ENCODE results near the gene P2RX5. TPM values are rescaled to one million over a fixed set of nuclear protein-coding genes. Genes with fewer than 3 reads are reported as not detected.

P2RX5 gene
- total and polyA plus RNA-seq, 2 experiments from 2014 or later, result not detected

- Histone ChIP-seq H3K4me3 (peak overlapping the region; percentile 74), H2AFZ (peak overlapping the region; percentile 61), H3K9me2 (replicated peaks; ENCODE audit: insufficient read depth) (no peaks in the 10 kb centered on the region), H3K27ac (peak overlapping the region; percentile 91), H3K79me2 (peaks cover 58% of the 10 kb centered on the region), H4K20me1 (ENCODE audit: insufficient read depth, poor library complexity, severe bottlenecking) (peaks cover 34% of the 10 kb centered on the region), H3K4me1 (ENCODE audit: insufficient read depth) (peaks cover 18% of the 10 kb centered on the region), H3K4me2 (peak overlapping the region; percentile 93), H3K36me3 (replicated peaks; ENCODE audit: insufficient read depth, low read depth) (no peaks in the 10 kb centered on the region), H3K27me3 (no peaks in the 10 kb centered on the region), H3K9me3 (ENCODE audit: low read depth) (no peaks in the 10 kb centered on the region)
- TF ChIP-seq CTCF (IDR thresholded peaks at IDR 0.05; ENCODE audit: poor library complexity) (no peak), EZH2 (IDR thresholded peaks at IDR 0.05; ENCODE audit: borderline replicate concordance) (no peak), EZH2phosphoT487 (IDR thresholded peaks at IDR 0.05; ENCODE audit: low read depth, severe bottlenecking, unreplicated experiment) (no peak)
- no peak for DNase-seq (ENCODE audit: low spot score)
- 1% methylated on average over 32 of the region's 32 CpGs for WGBS (ENCODE audit: low lambda C conversion rate, missing lambda C conversion rate)
Measured at GRCh38 chr17:3669085-3669347, 26.9 kb downstream of the P2RX5 start.

- Histone ChIP-seq H2AFZ (peak within 1 kb of the TSS; percentile 61), H3K4me2 (peak within 1 kb of the TSS; percentile 93), H3K4me3 (peak within 1 kb of the TSS; percentile 74), H3K27ac (peak within 1 kb of the TSS; percentile 98), H3K36me3 (replicated peaks; ENCODE audit: insufficient read depth, low read depth) (no peaks in the 10 kb centered on the region), H3K27me3 (no peaks in the 10 kb centered on the region), H3K79me2 (peaks cover 58% of the 10 kb centered on the region), H4K20me1 (ENCODE audit: insufficient read depth, poor library complexity, severe bottlenecking) (peaks cover 34% of the 10 kb centered on the region), H3K9me3 (ENCODE audit: low read depth) (no peaks in the 10 kb centered on the region), H3K4me1 (ENCODE audit: insufficient read depth) (peaks cover 18% of the 10 kb centered on the region), H3K9me2 (replicated peaks; ENCODE audit: insufficient read depth) (no peaks in the 10 kb centered on the region)
- no peak for TF ChIP-seq EZH2 (IDR thresholded peaks at IDR 0.05; ENCODE audit: borderline replicate concordance)
- TF ChIP-seq EZH2phosphoT487 (IDR thresholded peaks at IDR 0.05; ENCODE audit: low read depth, severe bottlenecking, unreplicated experiment), result no peak
- TF ChIP-seq CTCF (IDR thresholded peaks at IDR 0.05; ENCODE audit: poor library complexity), result no peak
- DNase-seq (ENCODE audit: low spot score), result peak; percentile 100
- WGBS (ENCODE audit: low lambda C conversion rate, missing lambda C conversion rate), result under 1% methylated on average over 77 of the region's 89 CpGs
Measured at GRCh38 chr17:3668279-3669084, 27.5 kb downstream of the P2RX5 start, which contains the start of the genes EMC6 and TAX1BP3. EMC6 (plus strand) TSS chr17:3668812; CDS start chr17:3669147, 335 bp downstream. TAX1BP3 (minus strand) TSS chr17:3668578; CDS start chr17:3668526, 52 bp downstream.

- Histone ChIP-seq H3K36me3 (replicated peaks; ENCODE audit: insufficient read depth, low read depth) (no peaks in the 10 kb centered on the region), H3K4me1 (ENCODE audit: insufficient read depth) (peaks cover 18% of the 10 kb centered on the region), H3K27ac (peak overlapping the region; percentile 98), H3K27me3 (no peaks in the 10 kb centered on the region), H4K20me1 (ENCODE audit: insufficient read depth, poor library complexity, severe bottlenecking) (peaks cover 34% of the 10 kb centered on the region), H2AFZ (peak overlapping the region; percentile 42), H3K79me2 (peaks cover 58% of the 10 kb centered on the region), H3K4me3 (peak overlapping the region; percentile 65), H3K4me2 (peak overlapping the region; percentile 91), H3K9me3 (ENCODE audit: low read depth) (no peaks in the 10 kb centered on the region), H3K9me2 (replicated peaks; ENCODE audit: insufficient read depth) (no peaks in the 10 kb centered on the region)
- DNase-seq (ENCODE audit: low spot score), result peak; percentile 97
- TF ChIP-seq EZH2phosphoT487 (IDR thresholded peaks at IDR 0.05; ENCODE audit: low read depth, severe bottlenecking, unreplicated experiment) (no peak), EZH2 (IDR thresholded peaks at IDR 0.05; ENCODE audit: borderline replicate concordance) (no peak), CTCF (IDR thresholded peaks at IDR 0.05; ENCODE audit: poor library complexity) (no peak)
- 2% methylated on average over 32 of the region's 39 CpGs for WGBS (ENCODE audit: low lambda C conversion rate, missing lambda C conversion rate)
Measured at GRCh38 chr17:3667366-3668278, 28.3 kb downstream of the P2RX5 start.
